IMR-90 (cell line): ENCODE measurements around the gene ACOX3. TPM values are rescaled to one million over a fixed set of nuclear protein-coding genes. Genes with fewer than 3 reads are reported as not detected.

ENCODE experiments used
- ATAC-seq: fragments of 200-7000 bp; cut with Tn5 transposase; 2 replicates; pipeline ENCODE4 v1.9.1; 2020; ENCODE audit warnings: low read depth, mild to moderate bottlenecking, moderate library complexity
- BruUV-seq: library from RNA; stranded (reverse); fragments of 400-500 nt; replicated peaks from 2 replicates; lab custom pipeline; 2021; lab: Mats Ljungman, UMichigan
- CTCF ChIA-PET: fragments of 300-600 bp; formaldehyde crosslinking; extraction: SDS; loops from one replicate; lab custom pipeline; 2021; ENCODE audit warnings: antibody characterized with exemption; lab: Yijun Ruan, JAX
- POLR2A ChIA-PET: fragments of 300-600 bp; sonication (Branson Sonifier 250); formaldehyde crosslinking; loops from one replicate; lab custom pipeline; 2022; ENCODE audit warnings: antibody characterized with exemption; ENCODE audit not compliant: unreplicated experiment; lab: Charles Lee
- DNase-seq: peaks from one replicate; pipeline ENCODE4 v3.0.0; 2013
- H2AFZ ChIP-seq: replicated peaks from 2 replicates; pipeline ENCODE3; 2013; ENCODE audit warnings: low read length, mild to moderate bottlenecking; ENCODE audit not compliant: poor library complexity
- H2AK5ac ChIP-seq: 2 replicates; pipeline ENCODE4 v1.6.1; 2013; ENCODE audit warnings: low read depth, low read length, inconsistent platforms
- H2AK9ac ChIP-seq: replicated peaks from 2 replicates; pipeline ENCODE3; 2013; ENCODE audit warnings: mild to moderate bottlenecking, low read depth, low read length, moderate library complexity; ENCODE audit not compliant: poor library complexity
- H2BK120ac ChIP-seq: 2 replicates; pipeline ENCODE4 v1.6.1; 2013; ENCODE audit warnings: low read depth, low read length, inconsistent platforms
- H2BK15ac ChIP-seq: 3 replicates; pipeline ENCODE4 v1.6.1; 2013; ENCODE audit warnings: low read depth, low read length, inconsistent platforms
- H2BK20ac ChIP-seq: 2 replicates; pipeline ENCODE4 v1.6.1; 2013; ENCODE audit warnings: low read depth, mild to moderate bottlenecking, inconsistent platforms, low read length, moderate library complexity
- H2BK5ac ChIP-seq: 2 replicates; pipeline ENCODE4 v1.6.1; 2013; ENCODE audit warnings: mild to moderate bottlenecking, low read depth, low read length, inconsistent platforms; ENCODE audit not compliant: poor library complexity, severe bottlenecking
- H3K14ac ChIP-seq: replicated peaks from 2 replicates; pipeline ENCODE4 v1.6.1; 2013; ENCODE audit warnings: low read depth, low read length, inconsistent platforms
- H3K18ac ChIP-seq: 2 replicates; pipeline ENCODE4 v1.6.1; 2013; ENCODE audit warnings: low read depth, low read length, control low read depth
- H3K23ac ChIP-seq: 2 replicates; pipeline ENCODE4 v1.6.1; 2013; ENCODE audit warnings: low read depth, low read length, inconsistent platforms
- H3K27ac ChIP-seq: 2 replicates; pipeline ENCODE4 v1.5.1; 2013; ENCODE audit warnings: mild to moderate bottlenecking, control low read depth, low read length; ENCODE audit not compliant: insufficient read depth
- H3K27me3 ChIP-seq: 2 replicates; pipeline ENCODE4 v1.6.1; 2013; ENCODE audit warnings: low read length; ENCODE audit not compliant: control insufficient read depth, insufficient read depth
- H3K36me3 ChIP-seq: 2 replicates; pipeline ENCODE4 v1.6.1; 2013; ENCODE audit warnings: low read length, mixed read lengths; ENCODE audit not compliant: control insufficient read depth, insufficient read depth
- H3K4ac ChIP-seq: 2 replicates; pipeline ENCODE4 v1.6.1; 2013; ENCODE audit warnings: low read depth, low read length, inconsistent platforms
- H3K4me1 ChIP-seq: 2 replicates; pipeline ENCODE4 v1.6.1; 2013; ENCODE audit warnings: low read length, mixed read lengths; ENCODE audit not compliant: control insufficient read depth, insufficient read depth
- H3K4me2 ChIP-seq: 2 replicates; pipeline ENCODE4 v1.6.1; 2013; ENCODE audit warnings: low read depth, mild to moderate bottlenecking, control low read depth, low read length, moderate library complexity
- H3K4me3 ChIP-seq: 2 replicates; pipeline ENCODE4 v1.5.1; 2013; ENCODE audit warnings: low read depth, mild to moderate bottlenecking, control low read depth, low read length, moderate library complexity; ENCODE audit not compliant: insufficient read depth
- H3K56ac ChIP-seq: 2 replicates; pipeline ENCODE4 v1.6.1; 2013; ENCODE audit warnings: low read length, inconsistent platforms; ENCODE audit not compliant: insufficient read depth; ENCODE audit errors: extremely low read depth
- H3K79me1 ChIP-seq, 2 experiments: 2 replicates each; pipeline ENCODE4 v1.6.1; 2013; ENCODE audit warnings: low read length in 2 of 2, inconsistent platforms in 1 of 2, low read depth in 1 of 2
- H3K9ac ChIP-seq: 2 replicates; pipeline ENCODE4 v1.6.1; 2013; ENCODE audit warnings: low read depth, low read length, control low read depth
- H3K9me1 ChIP-seq: 2 replicates; pipeline ENCODE4 v1.6.1; 2013; ENCODE audit warnings: low read length, inconsistent platforms; ENCODE audit not compliant: insufficient read depth
- H3K9me3 ChIP-seq: 2 replicates; pipeline ENCODE4 v1.6.1; 2013; ENCODE audit warnings: low read length; ENCODE audit not compliant: control insufficient read depth, insufficient read depth
- H4K20me1 ChIP-seq: 2 replicates; pipeline ENCODE4 v1.6.1; 2013; ENCODE audit warnings: low read length, inconsistent platforms; ENCODE audit not compliant: insufficient read depth
- H4K5ac ChIP-seq: 2 replicates; pipeline ENCODE4 v1.6.1; 2013; ENCODE audit warnings: mild to moderate bottlenecking, low read depth, low read length, control low read depth
- H4K8ac ChIP-seq, 2 experiments: 2 replicates each; pipeline ENCODE4 v1.6.1; 2013; ENCODE audit warnings: low read depth in 2 of 2, low read length in 2 of 2, control low read depth in 1 of 2, inconsistent platforms in 1 of 2
- H4K91ac ChIP-seq: 2 replicates; pipeline ENCODE4 v1.6.1; 2013; ENCODE audit warnings: low read depth, low read length, inconsistent platforms; ENCODE audit not compliant: insufficient read depth
- CEBPB ChIP-seq: IDR thresholded peaks from 2 replicates; pipeline ENCODE4 v1.6.1; 2012; ENCODE audit warnings: low read depth, low read length, improper control_type of control experiment
- ELK1 ChIP-seq: fragments of 150-350 bp; IDR thresholded peaks from 2 replicates; pipeline ENCODE4 v1.6.1; 2016; ENCODE audit warnings: low read depth, mild to moderate bottlenecking, low read length, moderate library complexity, borderline replicate concordance
- MAFK ChIP-seq: IDR thresholded peaks from 2 replicates; pipeline ENCODE4 v1.6.1; 2012; ENCODE audit warnings: low read depth, low read length, improper control_type of control experiment
- RCOR1 ChIP-seq: IDR thresholded peaks from 2 replicates; pipeline ENCODE4 v1.6.1; 2012; ENCODE audit warnings: mild to moderate bottlenecking, low read length, improper control_type of control experiment; ENCODE audit not compliant: insufficient replicate concordance
- WGBS, 2 experiments: methylation state at CpG; one replicate each; pipeline versions ENCODE4 v1.1.5 to v1.1.7; 2013; ENCODE audit warnings: missing lambda C conversion rate in 2 of 2; ENCODE audit not compliant: insufficient read length in 1 of 2; ENCODE audit errors: extremely low coverage in 2 of 2; 5-methylcytosine and 5-hydroxymethylcytosine counted together
- dilution Hi-C: fragments of 300-500 bp; cut with HindIII; formaldehyde crosslinking; loops from one replicate; pipeline ENCODE4 v1.14.3; 2018; ENCODE audit warnings: low sequenced_read_pairs; ENCODE audit not compliant: unreplicated experiment
- in situ Hi-C: fragments of 300-500 bp; cut with MboI; formaldehyde crosslinking; loops from 3 replicates; pipeline ENCODE4 v1.14.3; 2019; ENCODE audit warnings: low sequenced_read_pairs, inconsistent platforms, mixed read lengths
- intact Hi-C: fragments of 100-400 bp; cut with micrococcal nuclease; formaldehyde crosslinking; loops from 2 replicates; pipeline ENCODE4 v1.10.0; 2022
- polyA plus RNA-seq, 3 experiments: library from polyadenylated mRNA; depleted of rRNA; stranded (reverse); fragments of >200 nt; gene quantifications; 2 replicates each; pipeline ENCODE4 v1.2.3, GENCODE V29; 2012; ENCODE audit warnings: low replicate concordance in 1 of 3
- total RNA-seq: library from RNA; depleted of rRNA; stranded (reverse); fragments of >200 nt; gene quantifications from 2 replicates; pipeline ENCODE4 v1.2.3, GENCODE V29; 2012

The ACOX3 gene
- total and polyA plus RNA-seq, 2 of the 4 experiments (the other 2 are of a cell fraction) = 15.2 to 25.8 TPM

DNA sequence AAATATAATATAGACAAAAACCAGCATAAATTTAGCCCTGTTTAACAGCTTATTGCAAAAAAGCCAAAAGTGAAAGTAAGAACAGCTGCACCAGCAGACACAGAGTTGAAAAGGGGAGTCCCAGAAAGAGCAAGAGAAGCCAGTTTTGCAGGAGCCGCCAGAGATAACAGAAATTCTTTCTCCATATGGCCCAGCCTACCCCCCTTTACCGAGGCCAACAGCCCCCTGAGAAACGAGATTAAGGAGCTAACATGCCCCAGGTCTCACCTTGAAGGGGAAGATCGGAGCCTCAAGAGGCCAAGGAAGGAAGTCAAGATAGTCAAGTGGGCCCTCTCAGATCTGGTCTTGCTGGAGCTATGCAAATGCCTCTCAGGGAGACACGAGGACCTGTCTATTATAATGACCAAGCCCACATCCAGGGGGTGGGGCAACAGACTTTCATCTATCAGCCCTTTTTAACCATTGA lies 4.8 kb downstream of the ACOX3 start:
- H2AFZ ChIP-seq = peak overlapping the region; percentile 40
- H3K14ac ChIP-seq = no peak overlapping the region
- H3K27me3 ChIP-seq = no peaks in the 10 kb centered on the region
- H2BK20ac ChIP-seq = no peak overlapping the region
- DNase-seq (peak; percentile 15), ATAC-seq (peak; percentile 33)
- peak overlapping the region; percentile 39; the same call in 1 of the 2 replicates for H3K27ac ChIP-seq
- H4K91ac ChIP-seq = no peak overlapping the region
- H3K4me2 ChIP-seq = peak overlapping the region; percentile 85
- ChIA-PET POLR2A (no interaction called here), CTCF (interaction anchor here (1.0 kb wide), 1 partner anchor 23 kb away, joined by 3 read pairs; no protein-coding TSS in a partner anchor)
- no peaks in the 10 kb centered on the region for H3K9me3 ChIP-seq
- H2BK15ac ChIP-seq = no peak overlapping the region
- no peak overlapping the region for H3K56ac ChIP-seq
- no peak overlapping the region for H2BK5ac ChIP-seq
- in situ Hi-C loops (loop anchor here (25.0 kb wide), 1 partner anchor 1652 kb away; no protein-coding TSS in a partner anchor), dilution Hi-C loops (no loop called here), intact Hi-C loops (no loop called here)
- no peaks in the 10 kb centered on the region for H3K36me3 ChIP-seq
- H4K5ac ChIP-seq = peak overlapping the region; percentile 2; the same call in 1 of the 2 replicates
- no TSS peak for BruUV-seq
- peaks cover 9% of the 10 kb centered on the region for H3K4me1 ChIP-seq
- peak overlapping the region in 1 of 2 experiments; percentile 30; a peak in 1 of 4 replicates for H4K8ac ChIP-seq
- WGBS, 2 experiments = 20% methylated on average over 1 of the region's 5 CpGs; no CpG with 5 or more reads in 1 of the 2 experiments
- H3K79me1 ChIP-seq = peaks cover 21 to 57% of the 10 kb centered on the region in 2 experiments
- no peak overlapping the region for H3K23ac ChIP-seq
- H3K9me1 ChIP-seq = peaks cover 5% of the 10 kb centered on the region; the same call in 1 of the 2 replicates
- peak overlapping the region; percentile 2; the same call in 1 of the 2 replicates for H3K9ac ChIP-seq
- H3K4ac ChIP-seq = no peak overlapping the region
- TF ChIP-seq CEBPB (no peak), RCOR1 (no peak), MAFK (no peak), ELK1 (no peak)
- H2BK120ac ChIP-seq = no peak overlapping the region
- H2AK5ac ChIP-seq = no peak overlapping the region
- H3K4me3 ChIP-seq = peak overlapping the region; percentile 30
- H4K20me1 ChIP-seq = 0 out of 2 replicates have a peak, but pooled peaks cover 4% of the 10 kb centered on the region
- no peak overlapping the region for H2AK9ac ChIP-seq
- no peak overlapping the region for H3K18ac ChIP-seq
